Activated CD4-positive, alpha-beta T cell treated with anti-CD3 and anti-CD28 coated beads, Interleukin-10, Interleukin-2, amounts not matched to agents 100 ng/mL and 50 ng/mL, durations not matched to agents 16 hours and 8 hours (primary cell): ENCODE measurements around the gene STRN4.
"Not testable (repeated sequence)": the region's sequence is repeated elsewhere in the genome, so short reads cannot be mapped to it uniquely, and the experiment has no call there.

Source experiments
- DNase-seq: peaks from one replicate; pipeline ENCODE4 v3.0.0-alpha.2; 2020

STRN4 gene

GRCh38 chr19:46773018-46773399, 26.8 kb upstream of the STRN4 start:
- no peak for DNase-seq

- DNase-seq = no peak
These were observed 26.1 kb upstream of the STRN4 start for GRCh38 chr19:46772170-46773017.

- DNase-seq = not testable (repeated sequence)
These were observed 22.5 kb upstream of the STRN4 start for GRCh38 chr19:46768746-46769145.

GRCh38 chr19:46766569-46767317, 20.5 kb upstream of the STRN4 start:
- DNase-seq = peak; percentile 78

- DNase-seq = no peak
These were observed 18.6 kb upstream of the STRN4 start for GRCh38 chr19:46764817-46765291.

GRCh38 chr19:46762245-46762890, 16.1 kb upstream of the STRN4 start:
- no peak for DNase-seq

- no peak for DNase-seq
These were observed 15.2 kb upstream of the STRN4 start for GRCh38 chr19:46761418-46761831.

- not testable (repeated sequence) for DNase-seq
These were observed 14.6 kb upstream of the STRN4 start for GRCh38 chr19:46760897-46761296.

GRCh38 chr19:46760363-46760762, 14.1 kb upstream of the STRN4 start:
- no peak for DNase-seq

GRCh38 chr19:46759817-46760333, 13.6 kb upstream of the STRN4 start:
- DNase-seq = no peak

GRCh38 chr19:46759206-46759605, 13.0 kb upstream of the STRN4 start:
- DNase-seq = no peak

GRCh38 chr19:46756544-46756888, 10.3 kb upstream of the STRN4 start:
- DNase-seq = no peak

GRCh38 chr19:46755853-46756543, 9.7 kb upstream of the STRN4 start:
- DNase-seq = no peak

GRCh38 chr19:46755077-46755852, 9.0 kb upstream of the STRN4 start:
- no peak for DNase-seq

- DNase-seq = peak; percentile 67
These were observed 7.3 kb upstream of the STRN4 start for GRCh38 chr19:46753420-46754155.

- DNase-seq = peak; percentile 76
These were observed 2.3 kb upstream of the STRN4 start for GRCh38 chr19:46748325-46749109.

GRCh38 chr19:46745521-46746280, 549 bp downstream of the STRN4 start, which contains the start of gene FKRP:
FKRP (plus strand) TSS chr19:46746057; CDS start chr19:46755451, 9,394 bp downstream.
- peak; percentile 36 for DNase-seq

- DNase-seq = no peak
These were observed 1.2 kb downstream of the STRN4 start for GRCh38 chr19:46745030-46745429.

- no peak for DNase-seq
These were observed 2.1 kb downstream of the STRN4 start for GRCh38 chr19:46744005-46744691.
